DOHH2 (cell line): ENCODE measurements around the gene SLC25A28.
A peak's percentile ranks its signal among the peaks of the same experiment; 100 is the strongest.

Experiments used
- H3F3A ChIP-seq: fragments of 200-600 bp; sonication (generic), shearing (Covaris generic); 2 replicates; pipeline ENCODE4 v1.6.0; 2016; ENCODE audit warnings: antibody characterized with exemption, mild to moderate bottlenecking; ENCODE audit not compliant: control insufficient read depth, insufficient read depth
- H3K27ac ChIP-seq: fragments of 200-600 bp; sonication (generic); 2 replicates; pipeline ENCODE4 v1.5.1; 2014; ENCODE audit warnings: low read depth, mild to moderate bottlenecking, low read length, moderate library complexity
- H3K27me3 ChIP-seq: fragments of 200-600 bp; sonication (generic); 2 replicates; pipeline ENCODE4 v1.6.1; 2014; ENCODE audit warnings: mild to moderate bottlenecking, low read length, mixed read lengths; ENCODE audit not compliant: control insufficient read depth
- H3K36me3 ChIP-seq: fragments of 200-600 bp; sonication (generic); 2 replicates; pipeline ENCODE4 v1.6.1; 2014; ENCODE audit warnings: mild to moderate bottlenecking, low read length, moderate library complexity, mixed read lengths; ENCODE audit not compliant: control insufficient read depth
- H3K4me1 ChIP-seq: fragments of 200-600 bp; sonication (generic); 2 replicates; pipeline ENCODE4 v1.6.1; 2014; ENCODE audit warnings: mild to moderate bottlenecking, low read length, mixed read lengths; ENCODE audit not compliant: control insufficient read depth
- H3K4me2 ChIP-seq: fragments of 200-600 bp; sonication (generic); 2 replicates; pipeline ENCODE4 v1.6.0; 2014; ENCODE audit warnings: mild to moderate bottlenecking, low read length, moderate library complexity
- H3K4me3 ChIP-seq: fragments of 200-600 bp; sonication (generic); 2 replicates; pipeline ENCODE4 v1.5.1; 2014; ENCODE audit warnings: mild to moderate bottlenecking, low read length, mixed read lengths
- H3K79me2 ChIP-seq: fragments of 200-600 bp; sonication (generic); 2 replicates; pipeline ENCODE4 v1.6.1; 2014; ENCODE audit warnings: mild to moderate bottlenecking, low read length, mixed read lengths; ENCODE audit not compliant: control insufficient read depth
- H3K9me2 ChIP-seq: fragments of 200-600 bp; sonication (generic); replicated peaks from 2 replicates; pipeline ENCODE4 v1.6.1; 2014; ENCODE audit warnings: mild to moderate bottlenecking, low read length, mixed read lengths; ENCODE audit not compliant: control insufficient read depth
- H3K9me3 ChIP-seq: fragments of 200-600 bp; sonication (generic); 2 replicates; pipeline ENCODE4 v1.6.1; 2014; ENCODE audit warnings: antibody characterized with exemption, low read length, mixed read lengths; ENCODE audit not compliant: control insufficient read depth, insufficient read depth
- H4K20me1 ChIP-seq: fragments of 200-600 bp; sonication (generic); 2 replicates; pipeline ENCODE4 v1.6.0; 2014; ENCODE audit warnings: low read depth, mild to moderate bottlenecking, antibody characterized with exemption, low read length, moderate library complexity; ENCODE audit not compliant: control insufficient read depth, insufficient read depth
- EZH2phosphoT487 ChIP-seq: fragments of 200-600 bp; sonication (generic); IDR thresholded peaks from 2 replicates; pipeline ENCODE4 v1.6.1; 2017; ENCODE audit warnings: borderline replicate concordance, mild to moderate bottlenecking, antibody characterized with exemption, low read length, moderate library complexity, mixed read lengths
- TF ChIP-seq, protein P1 (sequence below): fragments of 200-600 bp; sonication (generic); IDR thresholded peaks from one replicate; pipeline ENCODE4 v1.5.1; 2014; ENCODE audit warnings: antibody characterized with exemption, mild to moderate bottlenecking, low read depth, low read length; ENCODE audit not compliant: poor library complexity, severe bottlenecking

SLC25A28 gene

DNA sequence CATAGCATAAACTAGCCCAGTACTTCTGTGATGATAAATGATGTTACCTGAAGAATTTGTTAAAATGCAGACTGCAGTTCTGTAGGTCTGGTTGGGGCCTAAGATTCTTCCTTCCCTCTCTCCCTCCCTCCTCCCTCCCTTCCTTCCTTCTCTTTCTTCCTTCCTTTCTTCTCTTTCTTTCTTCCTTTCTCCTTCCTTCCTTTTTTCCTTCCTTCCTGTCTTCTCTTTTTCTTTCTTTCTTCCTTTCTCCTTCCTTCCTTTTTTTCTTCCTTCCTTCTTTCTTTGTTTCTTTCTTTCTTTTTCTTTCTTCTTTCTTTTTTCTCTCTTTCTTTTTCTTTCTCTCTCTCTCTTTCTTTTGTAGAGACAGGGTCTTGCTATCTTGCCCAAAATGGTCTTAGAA lies 3.7 kb upstream of the SLC25A28 start:
- Histone ChIP-seq H3K4me3 (no peak overlapping the region), H3K4me2 (no peak overlapping the region), H3K9me3 (no peaks in the 10 kb centered on the region; the same call in 1 of the 2 replicates), H3K4me1 (peaks cover 12% of the 10 kb centered on the region), H3K79me2 (peaks cover 17% of the 10 kb centered on the region), H3K36me3 (peaks cover 8% of the 10 kb centered on the region; the same call in 1 of the 2 replicates), H3F3A (peaks cover 8% of the 10 kb centered on the region), H3K9me2 (no peaks in the 10 kb centered on the region), H3K27me3 (no peaks in the 10 kb centered on the region), H4K20me1 (0 out of 2 replicates have a peak, but pooled peaks cover 4% of the 10 kb centered on the region), H3K27ac (no peak overlapping the region)
- no peak for TF ChIP-seq EZH2phosphoT487
- TF ChIP-seq, protein P1, sequence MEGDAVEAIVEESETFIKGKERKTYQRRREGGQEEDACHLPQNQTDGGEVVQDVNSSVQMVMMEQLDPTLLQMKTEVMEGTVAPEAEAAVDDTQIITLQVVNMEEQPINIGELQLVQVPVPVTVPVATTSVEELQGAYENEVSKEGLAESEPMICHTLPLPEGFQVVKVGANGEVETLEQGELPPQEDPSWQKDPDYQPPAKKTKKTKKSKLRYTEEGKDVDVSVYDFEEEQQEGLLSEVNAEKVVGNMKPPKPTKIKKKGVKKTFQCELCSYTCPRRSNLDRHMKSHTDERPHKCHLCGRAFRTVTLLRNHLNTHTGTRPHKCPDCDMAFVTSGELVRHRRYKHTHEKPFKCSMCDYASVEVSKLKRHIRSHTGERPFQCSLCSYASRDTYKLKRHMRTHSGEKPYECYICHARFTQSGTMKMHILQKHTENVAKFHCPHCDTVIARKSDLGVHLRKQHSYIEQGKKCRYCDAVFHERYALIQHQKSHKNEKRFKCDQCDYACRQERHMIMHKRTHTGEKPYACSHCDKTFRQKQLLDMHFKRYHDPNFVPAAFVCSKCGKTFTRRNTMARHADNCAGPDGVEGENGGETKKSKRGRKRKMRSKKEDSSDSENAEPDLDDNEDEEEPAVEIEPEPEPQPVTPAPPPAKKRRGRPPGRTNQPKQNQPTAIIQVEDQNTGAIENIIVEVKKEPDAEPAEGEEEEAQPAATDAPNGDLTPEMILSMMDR = no peak

DNA sequence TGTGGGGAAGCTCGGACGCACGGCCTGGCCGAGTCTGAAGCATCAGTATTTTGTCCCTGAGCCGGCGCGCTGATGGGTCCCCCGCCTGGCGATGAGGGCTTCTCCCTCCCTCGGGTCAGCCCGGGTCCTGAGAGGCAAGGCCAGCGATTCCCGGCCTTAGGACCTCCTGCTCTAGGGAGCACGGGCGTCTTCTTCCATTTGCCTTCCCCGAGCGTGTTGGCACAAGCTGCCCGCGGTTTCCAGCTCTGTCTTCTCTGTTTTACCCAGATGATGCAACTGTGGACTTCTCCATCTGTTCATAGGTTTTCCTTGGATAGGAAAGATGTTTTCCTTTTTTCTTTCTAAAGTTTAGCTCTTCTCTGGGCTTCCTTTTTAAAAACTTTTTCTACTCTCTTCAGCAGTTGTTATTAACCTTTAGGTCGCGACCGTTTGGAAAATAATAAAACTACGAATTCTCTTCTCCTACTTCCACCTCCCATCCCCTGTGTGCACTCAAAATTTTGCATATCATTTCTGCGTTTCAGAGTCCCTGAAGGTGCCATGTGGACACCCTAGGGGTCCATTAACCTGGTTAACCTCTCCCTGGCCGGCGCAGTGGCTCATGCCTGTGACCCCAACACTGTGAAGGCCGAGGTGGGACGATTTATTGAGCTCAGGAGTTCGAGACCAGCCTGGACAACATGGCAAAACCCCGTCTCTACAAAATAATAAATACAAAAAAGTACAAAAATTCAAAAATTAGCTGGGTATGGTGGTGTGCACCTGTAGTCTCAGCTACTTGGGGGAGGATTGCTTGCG lies 1.4 kb upstream of the SLC25A28 start:
- H3K4me2 ChIP-seq = peak overlapping the region; percentile 79
- H3K9me3 ChIP-seq = no peaks in the 10 kb centered on the region; the same call in 1 of the 2 replicates
- H3K9me2 ChIP-seq = no peaks in the 10 kb centered on the region
- H3K27me3 ChIP-seq = no peaks in the 10 kb centered on the region
- H3K4me1 ChIP-seq = peaks cover 32% of the 10 kb centered on the region
- 0 out of 2 replicates have a peak, but pooled peaks cover 4% of the 10 kb centered on the region for H4K20me1 ChIP-seq
- H3K36me3 ChIP-seq = peaks cover 22% of the 10 kb centered on the region
- H3F3A ChIP-seq = peaks cover 8% of the 10 kb centered on the region
- no peak for TF ChIP-seq EZH2phosphoT487
- TF ChIP-seq, protein P1 = no peak
- peak overlapping the region; percentile 86 for H3K4me3 ChIP-seq
- H3K79me2 ChIP-seq = peaks cover 39% of the 10 kb centered on the region
- H3K27ac ChIP-seq = peak overlapping the region; percentile 84

DNA sequence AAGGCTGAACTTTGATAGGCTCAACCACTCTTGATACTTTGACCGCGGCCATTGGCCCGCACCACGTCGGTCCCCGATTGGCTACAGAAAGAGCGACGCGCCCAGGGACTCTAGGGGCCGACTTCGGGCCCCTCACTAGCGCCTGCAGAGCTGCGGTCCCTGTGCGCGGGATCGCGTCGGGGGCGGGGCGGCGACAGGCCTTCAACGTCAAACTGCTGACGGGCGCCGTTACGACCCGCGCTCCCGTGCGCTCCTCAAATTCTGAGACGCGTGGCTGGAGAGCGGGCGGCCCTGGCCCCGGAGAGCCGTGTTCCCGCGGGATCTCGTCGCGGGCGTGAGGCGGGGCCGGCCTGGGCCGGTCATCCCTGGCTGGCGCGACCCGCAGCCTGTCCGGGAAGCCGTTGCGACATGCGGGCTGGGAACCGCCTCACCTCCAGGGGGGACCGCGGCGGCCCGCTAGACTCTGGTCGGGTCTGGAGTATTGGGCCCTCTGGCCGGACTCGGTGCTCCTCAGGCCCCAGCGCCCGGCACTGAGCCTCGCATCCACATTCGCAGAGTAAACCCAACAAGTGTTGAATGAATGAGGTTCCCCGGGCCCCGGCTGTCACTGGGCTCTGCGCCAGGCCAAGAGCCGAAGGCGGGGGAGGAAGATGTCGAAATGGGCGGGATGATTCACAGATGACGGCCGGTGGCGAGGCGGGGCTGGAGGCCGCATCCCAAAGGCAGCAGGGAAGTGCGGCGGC lies 643 bp upstream of the SLC25A28 start:
- Histone ChIP-seq H3F3A (peaks cover 8% of the 10 kb centered on the region), H3K9me3 (no peaks in the 10 kb centered on the region; the same call in 1 of the 2 replicates), H3K36me3 (peaks cover 29% of the 10 kb centered on the region), H3K4me1 (peaks cover 35% of the 10 kb centered on the region), H4K20me1 (0 out of 2 replicates have a peak, but pooled peaks cover 4% of the 10 kb centered on the region), H3K9me2 (no peaks in the 10 kb centered on the region), H3K27ac (peak overlapping the region; percentile 84), H3K4me3 (peak overlapping the region; percentile 86), H3K79me2 (peaks cover 47% of the 10 kb centered on the region), H3K27me3 (no peaks in the 10 kb centered on the region), H3K4me2 (peak overlapping the region; percentile 79)
- TF ChIP-seq, protein P1 = no peak
- no peak for TF ChIP-seq EZH2phosphoT487
